Kidney (tissue), 14 donors: ENCODE measurements around the gene OR4D9. TPM values are rescaled to one million over a fixed set of nuclear protein-coding genes. Genes with fewer than 3 reads are reported as not detected.
A peak's percentile ranks its signal among the peaks of the same experiment; 100 is the strongest.

Experiments used
- DNase-seq, 5 donors: peaks; one replicate each; pipeline ENCODE4 v3.0.0-alpha.2; 2013 to 2020
- FAIRE-seq: peaks from 2 replicates; lab custom pipeline; 2012; peaks lifted over from hg19 to GRCh38; lab: Jason Lieb, UNC
- H3K27ac ChIP-seq, 2 donors: one replicate each; pipeline ENCODE4 v1.7.0; 2013; ENCODE audit warnings: low read depth in 2 of 2, low read length in 2 of 2, inconsistent platforms in 1 of 2
- H3K27me3 ChIP-seq: one replicate; pipeline ENCODE4 v1.7.1; 2013; ENCODE audit warnings: low read length, inconsistent platforms; ENCODE audit not compliant: control insufficient read depth, insufficient read depth
- H3K36me3 ChIP-seq, 3 donors: one replicate each; pipeline versions ENCODE4 v1.7.0 to v1.7.1; 2013; ENCODE audit warnings: low read length in 3 of 3, control low read depth in 1 of 3, inconsistent platforms in 1 of 3; ENCODE audit not compliant: insufficient read depth in 3 of 3, control insufficient read depth in 2 of 3
- H3K4me1 ChIP-seq, 3 donors: one replicate each; pipeline versions ENCODE4 v1.7.0 to v1.7.1; 2013; ENCODE audit warnings: low read length in 3 of 3, inconsistent platforms in 1 of 3, low read depth in 1 of 3; ENCODE audit not compliant: control insufficient read depth in 2 of 3, insufficient read depth in 2 of 3
- H3K4me3 ChIP-seq, 3 donors: one replicate each; pipeline versions ENCODE4 v1.7.0 to v1.8.1; 2013; ENCODE audit warnings: low read length in 3 of 3, control low read depth in 1 of 3, inconsistent platforms in 1 of 3
- H3K9ac ChIP-seq, 3 donors: one replicate each; pipeline versions ENCODE4 v1.7.0 to v1.7.1; 2013; ENCODE audit warnings: low read length in 3 of 3, control low read depth in 1 of 3, inconsistent platforms in 1 of 3
- H3K9me3 ChIP-seq, 3 donors: one replicate each; pipeline versions ENCODE4 v1.7.0 to v1.7.1; 2013; ENCODE audit warnings: low read length in 3 of 3, control low read depth in 1 of 3, inconsistent platforms in 1 of 3; ENCODE audit not compliant: control insufficient read depth in 2 of 3, insufficient read depth in 1 of 3
- intact Hi-C: fragments of 100-400 bp; cut with DNase I; formaldehyde crosslinking; loops from one replicate; pipeline ENCODE4 v1.11.1; 2022
- polyA plus RNA-seq: library from polyadenylated mRNA; stranded (reverse); fragments of 350-450 nt; fragmentation: Illumina TruSeq; extraction: RNeasy Lipid Tissue Mini Kit (QIAGEN cat#74804); gene quantifications from one replicate; pipeline ENCODE4 v1.2.3, GENCODE V29; 2014; ENCODE audit warnings: low read depth, low replicate concordance; ENCODE audit not compliant: insufficient read depth
- total RNA-seq: library from RNA; stranded (reverse); fragmentation: NEBNext Ultra II Directional; extraction: Animal tissue kit (Norgen Biotek cat#: 25700); gene quantifications from one replicate; pipeline ENCODE4 v1.2.1, GENCODE V29; 2021
- TF ChIP-seq, protein P1 (sequence below): IDR thresholded peaks from 3 replicates; pipeline ENCODE4 v1.5.1; 2012; ENCODE audit warnings: mild to moderate bottlenecking, moderate library complexity, borderline replicate concordance; ENCODE audit not compliant: insufficient read depth; ENCODE audit errors: extremely low read depth
- donor health status: control.
- donor health status: control.
- donor health status: control.
- donor health status: control.
- donor health status: control.
- donor health status: DM: yes; HTN: yes; CAD: no.
- donor health status: Normal renal cell carcinoma (clear cell type).

OR4D9 gene
- total and polyA plus RNA-seq, 2 donors from 2014 or later, result not detected

DNA sequence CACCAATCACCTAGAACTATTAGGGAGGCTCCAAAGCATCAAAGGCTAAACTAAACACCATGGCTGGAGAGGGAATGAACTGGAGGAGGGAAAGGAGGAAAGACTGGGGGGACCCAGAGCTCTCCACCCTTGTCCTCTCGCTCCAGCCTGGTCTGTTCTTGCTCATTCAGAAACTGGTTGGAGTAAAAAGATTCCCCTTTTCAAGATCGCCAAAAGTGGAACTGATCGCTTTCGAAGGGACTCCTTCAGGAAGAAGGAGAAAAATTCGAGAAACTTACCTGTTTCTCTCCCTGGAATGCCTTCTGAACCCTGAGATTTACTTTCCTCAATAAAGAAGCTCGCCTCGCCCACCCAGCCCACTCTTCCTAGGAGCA is 46.9 kb downstream of the OR4D9 start:
- no peaks in the 10 kb centered on the region for H3K36me3 ChIP-seq
- H3K27ac ChIP-seq, result no peak overlapping the region
- H3K4me1 ChIP-seq, result peaks cover 0 to 3% (median 0%) of the 10 kb centered on the region in 3 donors
- no peak overlapping the region for H3K4me3 ChIP-seq
- no peaks in the 10 kb centered on the region for H3K9me3 ChIP-seq
- TF ChIP-seq, protein P1, sequence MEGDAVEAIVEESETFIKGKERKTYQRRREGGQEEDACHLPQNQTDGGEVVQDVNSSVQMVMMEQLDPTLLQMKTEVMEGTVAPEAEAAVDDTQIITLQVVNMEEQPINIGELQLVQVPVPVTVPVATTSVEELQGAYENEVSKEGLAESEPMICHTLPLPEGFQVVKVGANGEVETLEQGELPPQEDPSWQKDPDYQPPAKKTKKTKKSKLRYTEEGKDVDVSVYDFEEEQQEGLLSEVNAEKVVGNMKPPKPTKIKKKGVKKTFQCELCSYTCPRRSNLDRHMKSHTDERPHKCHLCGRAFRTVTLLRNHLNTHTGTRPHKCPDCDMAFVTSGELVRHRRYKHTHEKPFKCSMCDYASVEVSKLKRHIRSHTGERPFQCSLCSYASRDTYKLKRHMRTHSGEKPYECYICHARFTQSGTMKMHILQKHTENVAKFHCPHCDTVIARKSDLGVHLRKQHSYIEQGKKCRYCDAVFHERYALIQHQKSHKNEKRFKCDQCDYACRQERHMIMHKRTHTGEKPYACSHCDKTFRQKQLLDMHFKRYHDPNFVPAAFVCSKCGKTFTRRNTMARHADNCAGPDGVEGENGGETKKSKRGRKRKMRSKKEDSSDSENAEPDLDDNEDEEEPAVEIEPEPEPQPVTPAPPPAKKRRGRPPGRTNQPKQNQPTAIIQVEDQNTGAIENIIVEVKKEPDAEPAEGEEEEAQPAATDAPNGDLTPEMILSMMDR, result no peak
- H3K27me3 ChIP-seq, result no peaks in the 10 kb centered on the region
- H3K9ac ChIP-seq, result no peak overlapping the region
- no peak for FAIRE-seq
- no peak for DNase-seq
- intact Hi-C loops, result no loop called here

DNA sequence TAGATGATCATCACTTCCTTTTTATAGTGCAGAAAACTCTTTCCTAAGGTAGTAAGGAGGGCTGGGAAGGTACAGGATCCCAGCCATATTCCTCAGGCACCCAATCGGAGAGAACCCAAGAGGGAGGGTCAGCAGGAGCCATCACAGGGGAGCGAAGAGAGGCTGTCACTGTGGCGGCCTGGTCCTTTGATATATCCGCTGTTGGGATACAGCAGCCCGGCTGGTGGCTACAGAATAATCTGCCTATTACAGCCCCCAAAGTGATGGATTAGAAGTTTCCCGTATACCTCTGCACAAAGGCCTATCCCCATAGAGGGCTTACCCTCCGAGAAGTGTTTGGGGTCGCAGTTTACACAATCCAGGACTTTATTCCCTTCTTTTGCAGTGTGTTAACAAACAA is 48.5 kb downstream of the OR4D9 start:
- H3K27ac ChIP-seq, result no peak overlapping the region
- FAIRE-seq (no peak), DNase-seq (peak in 1 of 5 donors; percentile 52)
- H3K9ac ChIP-seq, result peak overlapping the region in 1 of 3 donors; percentile 88
- intact Hi-C loops, result no loop called here
- peak overlapping the region in 1 of 3 donors; percentile 95 for H3K4me3 ChIP-seq
- H3K4me1 ChIP-seq, result peaks cover 0 to 3% (median 0%) of the 10 kb centered on the region in 3 donors
- no peaks in the 10 kb centered on the region for H3K36me3 ChIP-seq
- H3K27me3 ChIP-seq, result no peaks in the 10 kb centered on the region
- TF ChIP-seq, protein P1, result no peak
- H3K9me3 ChIP-seq, result no peaks in the 10 kb centered on the region

DNA sequence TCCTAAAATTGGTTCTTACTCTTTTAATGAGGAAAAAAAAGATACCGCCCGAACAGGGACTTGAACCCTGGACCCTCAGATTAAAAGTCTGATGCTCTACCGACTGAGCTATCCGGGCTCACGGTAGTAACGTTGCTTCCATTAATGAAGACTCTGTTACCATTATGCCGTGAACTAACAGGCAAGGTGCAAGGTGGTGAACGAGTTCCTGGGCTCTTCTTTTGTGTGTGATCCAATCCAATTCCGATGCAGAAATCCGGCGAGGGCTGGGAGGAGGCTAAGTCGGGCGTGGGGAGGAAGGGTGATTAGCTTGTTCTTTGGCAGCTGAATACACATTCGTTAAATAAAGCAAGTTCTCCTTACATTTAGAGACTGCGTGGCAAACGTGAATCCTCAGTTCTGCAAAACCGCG is 49.0 kb downstream of the OR4D9 start:
- no peaks in the 10 kb centered on the region for H3K27me3 ChIP-seq
- H3K36me3 ChIP-seq, result no peaks in the 10 kb centered on the region
- no peaks in the 10 kb centered on the region for H3K9me3 ChIP-seq
- peak overlapping the region; percentile 91 to 98 (median 95) for H3K4me3 ChIP-seq
- peaks cover 0 to 3% (median 0%) of the 10 kb centered on the region in 3 donors for H3K4me1 ChIP-seq
- TF ChIP-seq, protein P1, result no peak
- DNase-seq (peak in 4 of 5 donors; percentile 83 to 90 (median 90)), FAIRE-seq (no peak)
- intact Hi-C loops, result no loop called here
- peak overlapping the region; percentile 74 to 79 for H3K27ac ChIP-seq
- H3K9ac ChIP-seq, result peak overlapping the region; percentile 75 to 94 (median 88)
